GM18519 (cell line): ENCODE data around the gene INTS6.

Experiments
- ATAC-seq: cut with Tn5 transposase; IDR thresholded peaks from one replicate; pipeline ENCODE4 v1.9.1; 2021; ENCODE audit warnings: mild to moderate bottlenecking, moderate library complexity; ENCODE audit not compliant: unreplicated experiment, low FRiP score

INTS6 gene

DNA sequence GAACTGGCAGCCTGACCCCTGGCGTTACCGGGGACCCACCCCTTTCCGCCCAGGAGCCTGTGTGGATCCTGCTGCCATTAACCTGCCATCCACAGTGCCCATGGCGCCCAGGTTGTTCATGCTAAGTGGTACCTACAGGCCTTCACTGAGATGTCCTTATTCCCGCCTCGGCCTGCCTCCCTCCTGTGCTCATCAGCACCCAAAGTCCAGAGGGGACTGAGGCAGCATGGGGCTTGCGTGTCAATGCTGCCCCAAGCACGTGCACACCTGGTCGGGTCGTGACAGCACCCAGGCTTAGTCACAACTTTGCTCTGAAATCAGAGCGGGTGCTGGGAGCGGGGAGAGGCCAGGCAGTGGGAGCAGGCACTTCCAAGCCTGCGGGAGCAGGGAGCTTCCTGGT lies 3.7 kb upstream of the INTS6 start:
- ATAC-seq, result no peak

DNA sequence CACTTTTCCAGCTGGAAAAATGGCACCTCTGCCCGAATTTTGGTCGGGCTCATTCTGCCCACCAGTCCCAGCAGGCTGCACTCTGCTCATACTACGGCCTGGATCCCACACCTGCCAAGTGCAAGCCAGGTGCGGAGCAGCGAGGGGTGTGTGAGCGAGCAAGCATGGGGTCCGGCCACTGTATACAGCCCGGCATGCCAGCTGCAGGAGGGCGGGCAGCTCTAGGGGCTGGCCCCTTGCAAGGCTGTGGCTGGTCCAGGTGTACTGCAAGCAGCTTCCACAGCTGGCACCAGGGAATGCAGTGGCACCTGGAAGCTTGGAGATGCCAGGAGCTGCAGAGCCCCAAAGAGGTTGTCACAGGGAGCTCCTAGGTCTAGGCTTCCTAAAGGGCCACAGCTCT lies 2.7 kb upstream of the INTS6 start:
- no peak for ATAC-seq

DNA sequence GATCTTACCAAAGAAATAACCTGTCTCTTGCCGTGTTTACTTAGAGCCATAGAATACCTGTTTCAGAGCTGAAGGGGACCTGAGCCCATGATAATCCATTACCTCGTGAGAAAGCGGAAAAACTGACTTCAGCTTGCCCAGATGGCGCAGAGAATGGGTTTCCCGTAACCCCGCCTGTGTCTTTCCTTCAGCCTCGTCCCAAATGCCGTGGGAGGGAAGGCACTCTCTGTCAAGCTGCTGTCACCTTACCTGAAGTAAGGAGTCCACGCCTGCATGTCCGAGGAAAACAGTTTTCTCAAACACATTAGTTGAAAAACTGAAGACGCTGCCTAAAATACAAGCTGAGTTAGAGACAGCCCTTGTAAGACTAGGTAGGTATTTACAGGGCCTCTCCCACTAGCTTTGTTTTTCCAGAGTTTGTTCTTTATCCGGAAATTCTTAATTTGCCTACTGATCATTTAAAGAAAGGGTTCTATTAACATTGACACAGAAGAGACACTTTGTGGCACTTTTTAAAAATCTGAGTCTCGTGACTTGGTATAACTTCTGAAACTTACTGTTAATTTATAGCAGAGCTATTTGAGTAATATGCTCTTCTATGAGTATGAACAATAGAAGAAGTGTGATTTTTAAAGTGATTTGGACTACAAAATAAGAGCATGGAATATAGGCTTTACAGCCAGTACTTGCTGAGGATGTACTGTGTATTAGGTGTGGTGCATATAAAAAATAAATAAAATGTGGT lies 1.3 kb upstream of the INTS6 start:
- ATAC-seq, result no peak

DNA sequence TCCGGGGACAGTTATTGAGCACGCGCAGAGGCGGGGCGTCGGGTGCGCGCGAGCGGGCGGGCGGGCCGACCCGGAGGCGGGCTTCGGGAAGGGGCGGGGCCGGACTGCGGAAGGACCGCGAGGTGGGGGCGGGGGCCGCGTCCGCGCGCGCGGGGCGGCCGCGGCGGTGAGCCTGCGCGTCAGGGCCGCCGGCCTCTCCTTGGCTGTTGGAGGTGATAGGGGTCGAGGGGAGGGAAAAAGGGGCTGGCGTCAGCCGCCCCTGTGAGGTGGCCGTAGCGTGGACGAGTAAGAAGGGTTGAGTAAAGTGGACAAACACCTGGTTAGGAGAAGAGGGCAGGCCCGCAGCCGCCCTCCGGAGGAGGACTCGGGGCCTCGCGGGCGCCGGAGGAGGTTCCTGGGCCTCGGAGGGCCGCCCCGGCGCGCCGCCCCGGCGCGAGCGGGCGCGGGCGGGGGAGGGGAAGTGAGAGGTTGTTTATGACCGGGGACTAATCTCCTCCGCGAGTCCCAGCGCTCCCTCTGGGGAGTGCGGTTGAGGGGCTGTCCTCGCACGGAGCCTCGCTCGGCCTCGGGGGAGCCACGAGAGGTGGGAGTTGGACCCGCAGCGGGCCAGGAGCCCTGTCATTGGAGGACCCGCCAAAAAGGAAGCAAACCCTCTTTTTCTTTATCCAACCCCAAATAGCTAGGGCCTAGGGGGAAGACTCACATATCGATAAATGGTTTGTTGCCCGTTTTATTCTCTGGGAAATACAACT lies 547 bp upstream of the INTS6 start:
- ATAC-seq, result peak; percentile 32

DNA sequence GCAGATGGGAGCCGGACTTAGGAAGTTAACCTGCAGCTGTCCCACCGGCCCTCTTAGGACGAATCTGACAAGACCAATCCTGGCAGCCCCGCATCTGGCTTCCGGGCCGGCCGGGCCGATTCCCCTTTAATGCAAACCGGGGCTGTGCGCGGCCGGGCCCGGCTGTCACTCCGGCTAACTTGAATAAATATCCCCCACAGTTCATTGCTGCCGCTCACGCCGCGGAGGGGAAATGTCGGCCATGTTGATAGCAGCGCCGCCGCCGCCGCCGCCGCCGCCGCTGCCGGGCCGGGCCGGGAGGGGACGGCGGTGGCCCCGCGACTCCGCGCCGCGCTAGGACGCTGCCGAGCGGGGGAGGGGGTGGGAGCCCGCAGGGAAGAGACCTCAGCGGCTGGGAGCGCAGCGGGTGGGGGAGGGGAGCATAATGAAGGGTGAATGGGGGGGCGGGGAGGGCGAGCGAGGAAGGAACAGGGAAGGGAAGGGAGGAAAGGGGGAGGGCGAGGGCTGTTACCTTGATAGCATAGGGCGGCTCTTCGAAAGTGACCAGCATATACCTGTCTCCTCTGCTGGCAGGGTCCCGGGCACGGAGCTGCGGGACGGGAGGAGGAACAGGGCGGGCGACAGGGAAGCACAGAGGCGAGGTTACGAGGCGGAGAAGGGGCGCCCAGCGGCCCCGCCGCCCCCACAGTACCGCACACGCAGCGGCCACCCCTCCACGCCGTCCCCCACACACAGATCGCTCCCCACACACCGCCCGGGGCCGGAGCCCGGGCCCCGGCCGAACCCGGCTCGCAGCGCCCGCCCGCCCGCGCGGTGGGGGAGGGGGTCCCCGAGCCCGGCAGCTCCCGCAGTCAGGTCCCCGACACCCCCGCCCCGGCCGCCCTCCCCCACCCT lies 1.1 kb downstream of the INTS6 start:
- ATAC-seq, result peak; percentile 28

DNA sequence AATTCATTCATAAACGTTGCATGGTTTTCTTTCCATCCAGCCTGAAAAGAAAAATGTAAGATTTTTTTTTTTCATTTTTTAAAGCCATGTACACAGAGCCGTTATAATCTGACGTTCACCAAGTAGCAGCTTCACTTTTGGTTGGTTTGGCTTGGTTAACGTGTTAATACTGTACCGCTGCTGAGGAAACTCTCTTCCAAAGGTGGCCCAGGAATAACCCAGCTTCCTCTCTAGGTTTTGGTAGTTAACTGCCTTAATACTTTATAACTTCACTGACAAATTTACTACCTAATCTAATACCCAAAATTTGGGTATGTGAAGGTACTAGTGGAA lies 1.7 kb downstream of the INTS6 start:
- no peak for ATAC-seq

DNA sequence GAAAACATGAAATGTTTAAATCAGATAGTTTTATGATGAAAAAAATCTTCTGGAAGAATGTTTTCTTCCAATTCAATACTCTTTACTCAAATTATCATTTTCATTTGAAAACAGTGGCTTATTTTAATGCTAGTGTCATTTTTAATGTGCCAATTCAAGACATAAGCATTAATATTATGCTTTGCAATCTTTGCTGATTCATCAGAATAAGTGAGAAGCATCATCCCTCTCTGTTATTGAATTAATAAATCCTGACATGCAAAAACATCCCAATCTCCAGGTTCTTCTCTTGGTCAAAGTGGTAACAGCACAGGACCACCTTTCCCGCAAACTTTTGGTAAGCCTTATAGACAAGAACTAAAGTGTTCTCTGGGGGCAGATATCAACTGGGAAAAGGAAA lies 3.8 kb downstream of the INTS6 start:
- ATAC-seq, result no peak

DNA sequence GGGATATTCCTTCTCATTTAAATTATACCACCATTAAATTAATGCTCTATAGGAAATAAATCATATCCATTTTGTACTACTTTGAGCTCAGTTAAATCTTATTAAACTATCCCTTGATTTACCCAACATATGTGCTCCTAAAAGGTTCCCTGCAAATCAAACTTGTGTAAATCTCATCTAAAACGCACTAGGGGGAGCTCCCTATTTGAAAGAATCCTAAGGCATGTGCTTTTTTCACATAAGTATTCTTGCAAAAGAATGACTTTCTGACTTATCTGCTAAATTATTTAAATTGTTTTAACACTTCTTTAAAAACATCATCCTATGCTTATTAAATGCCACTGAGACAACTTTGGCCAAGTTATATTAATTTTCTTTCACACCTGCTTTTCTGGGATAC lies 7.9 kb downstream of the INTS6 start:
- ATAC-seq, result no peak

DNA sequence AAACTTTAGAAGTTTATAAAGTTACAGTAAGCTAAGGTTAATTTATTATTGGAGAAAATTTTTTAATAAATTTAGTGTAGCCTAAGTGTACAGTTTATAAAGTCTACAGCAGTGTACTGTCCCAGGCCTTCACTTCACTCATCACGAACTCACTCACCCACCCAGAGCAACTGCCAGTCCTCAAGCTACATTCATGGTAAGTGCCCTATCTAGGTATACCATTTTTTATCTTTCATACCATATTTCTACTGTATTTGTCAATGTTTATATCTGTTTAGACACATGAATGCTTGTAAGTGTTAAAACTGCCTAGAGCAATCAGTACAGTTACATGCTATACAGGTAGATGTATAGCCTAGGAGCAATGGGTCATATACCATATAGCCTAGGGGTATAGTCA lies 12.5 kb downstream of the INTS6 start:
- no peak for ATAC-seq

DNA sequence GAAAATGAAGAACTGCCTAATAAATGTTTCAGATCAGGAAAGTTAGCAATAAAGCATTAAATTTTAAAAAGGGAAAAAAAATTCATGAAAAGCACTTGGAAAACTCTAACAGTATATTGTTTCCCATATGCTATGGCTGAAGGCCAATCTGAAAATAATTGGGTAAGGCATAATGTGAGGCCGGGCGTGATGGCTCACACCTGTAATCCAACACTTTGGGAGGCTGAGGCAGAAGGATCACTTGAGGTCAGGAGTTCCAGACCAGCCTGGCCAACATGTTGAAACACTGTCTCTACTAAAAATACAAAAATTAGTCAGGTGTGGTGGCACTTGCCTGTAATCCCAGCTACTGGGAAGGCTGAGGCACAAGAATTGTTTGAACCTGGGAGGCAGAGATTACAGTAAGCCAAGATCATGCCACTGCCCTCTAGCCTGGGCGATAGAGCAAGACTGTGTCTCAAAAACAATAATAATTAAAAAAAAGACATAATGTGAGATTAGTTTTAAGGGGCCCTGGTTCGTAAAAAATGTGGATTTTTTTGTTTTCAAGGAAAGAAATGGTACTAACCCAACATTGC lies 15.2 kb downstream of the INTS6 start:
- ATAC-seq, result no peak

DNA sequence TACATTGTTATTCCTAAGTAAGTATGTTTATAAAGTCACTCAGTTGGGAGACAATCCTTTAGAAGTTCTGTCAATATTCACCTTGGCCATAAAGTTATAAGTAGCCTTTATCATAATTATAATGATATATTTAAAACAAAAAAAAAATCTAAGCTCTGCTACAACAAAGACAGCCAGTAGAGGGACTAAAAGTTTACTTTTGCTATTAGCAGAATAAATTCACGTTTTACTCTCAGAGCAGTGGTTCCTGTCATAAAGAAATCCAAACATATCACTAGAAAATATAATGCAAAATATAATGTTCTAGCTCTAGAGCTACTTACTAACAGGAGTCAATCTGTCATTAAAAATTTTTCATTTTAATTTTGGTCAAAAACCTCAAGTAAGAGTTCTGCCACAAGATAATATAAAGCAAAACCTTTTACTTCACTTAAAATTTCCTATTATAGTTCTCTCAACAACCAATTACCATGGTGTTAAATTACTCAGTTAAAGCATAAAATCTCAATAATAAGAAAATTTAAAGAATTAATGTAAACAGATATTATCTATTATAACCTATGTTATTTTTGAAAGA lies 17.7 kb downstream of the INTS6 start:
- ATAC-seq, result no peak

DNA sequence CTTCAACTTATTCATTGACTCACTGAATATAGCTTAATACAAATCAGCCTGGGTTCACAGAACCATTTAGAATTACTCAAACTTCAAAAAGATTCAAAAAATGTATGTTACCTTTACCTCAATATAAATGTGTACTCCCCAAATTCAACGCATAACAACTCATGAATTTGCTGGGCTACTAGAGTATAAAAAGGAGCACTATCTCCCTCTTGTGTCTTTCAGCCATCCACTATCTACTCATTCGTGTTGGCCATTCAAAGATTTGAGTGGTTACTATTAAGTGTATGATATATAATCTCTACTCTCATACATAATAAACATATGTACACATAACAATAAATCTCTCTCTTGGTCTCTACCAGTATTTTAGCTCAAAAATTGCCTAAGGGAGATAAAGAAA lies 20.3 kb downstream of the INTS6 start:
- ATAC-seq, result no peak

DNA sequence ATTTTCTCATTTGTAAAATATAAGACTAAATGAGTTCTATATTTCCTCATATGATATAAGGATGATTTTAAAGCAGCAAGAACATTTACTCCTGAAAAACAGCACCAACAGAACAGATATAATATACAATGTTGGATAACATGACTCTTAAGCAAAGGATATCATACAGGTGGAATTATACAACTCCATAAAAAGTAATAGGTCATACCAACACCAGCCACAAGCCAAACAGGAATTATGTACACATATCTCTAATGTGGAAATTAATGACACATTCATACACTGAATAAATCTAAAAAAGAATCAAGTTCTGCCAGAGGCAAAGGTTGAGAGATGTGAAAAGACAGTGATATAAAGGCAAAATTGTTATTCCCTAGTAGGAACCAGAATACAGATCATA lies 25.9 kb downstream of the INTS6 start:
- ATAC-seq, result no peak

DNA sequence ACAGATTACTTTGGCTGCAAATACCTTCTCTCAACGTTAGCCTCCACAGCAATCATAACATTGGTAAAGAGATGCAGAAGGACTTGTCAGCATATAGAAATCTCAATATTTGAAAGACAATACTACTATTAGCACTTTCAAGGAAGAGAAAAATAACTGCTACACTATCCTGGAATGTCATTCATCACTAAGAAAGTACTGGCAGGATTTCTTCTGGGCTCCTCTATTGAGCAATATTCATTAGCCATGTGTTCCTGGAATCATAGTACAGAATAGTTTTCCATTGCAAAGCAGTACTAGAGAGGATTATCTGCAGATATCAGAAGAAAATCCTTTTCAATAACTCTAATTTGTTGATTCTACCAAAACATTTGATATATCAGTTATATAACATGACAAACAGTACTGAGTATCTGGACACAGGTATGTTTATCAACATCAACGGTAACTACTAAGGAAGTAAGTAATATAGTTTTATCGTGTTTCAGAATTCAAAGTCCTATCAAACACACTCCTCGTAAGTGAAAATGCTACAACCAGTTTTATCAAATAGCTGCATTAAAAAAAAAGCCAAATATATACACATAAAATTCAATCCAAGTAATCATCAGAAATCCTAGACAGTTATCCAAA lies 27.3 kb downstream of the INTS6 start:
- ATAC-seq, result no peak

DNA sequence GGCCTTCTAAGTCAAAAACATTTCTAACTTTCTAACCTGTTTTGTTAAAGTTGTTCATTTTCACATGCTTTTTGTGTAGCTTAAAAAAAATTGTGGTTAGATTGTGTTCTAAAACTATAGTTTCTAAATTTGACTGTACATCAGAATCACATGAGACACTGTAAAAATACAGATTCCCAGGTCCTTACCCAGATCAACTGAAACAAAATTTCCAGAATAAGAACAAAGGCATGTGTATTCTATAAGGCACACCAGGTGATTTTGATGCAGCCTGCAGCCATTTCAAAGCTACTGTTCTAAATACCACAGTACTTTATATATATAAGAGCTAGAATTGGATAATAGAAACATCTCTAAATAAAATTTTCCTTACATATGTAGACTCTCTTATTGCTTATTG lies 29.1 kb downstream of the INTS6 start:
- no peak for ATAC-seq

DNA sequence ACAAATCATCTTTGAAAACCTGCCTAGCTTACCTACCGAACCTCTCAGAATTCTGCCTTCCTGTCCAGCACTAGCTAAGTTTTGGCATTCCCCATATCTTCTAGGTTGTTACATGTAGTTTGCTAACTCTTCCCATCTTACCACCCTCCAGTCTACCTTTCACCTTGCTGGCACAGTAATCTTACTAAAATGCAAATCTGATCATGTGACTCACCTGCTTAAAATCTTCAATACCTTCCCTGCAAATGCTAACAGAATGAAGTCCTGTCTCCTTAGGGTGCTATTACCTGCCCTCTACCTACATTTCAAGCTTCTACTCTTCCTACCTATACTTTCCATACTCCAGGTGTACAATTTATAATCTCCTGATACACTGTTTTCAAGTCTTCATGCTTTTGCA lies 30.4 kb downstream of the INTS6 start:
- ATAC-seq, result no peak

DNA sequence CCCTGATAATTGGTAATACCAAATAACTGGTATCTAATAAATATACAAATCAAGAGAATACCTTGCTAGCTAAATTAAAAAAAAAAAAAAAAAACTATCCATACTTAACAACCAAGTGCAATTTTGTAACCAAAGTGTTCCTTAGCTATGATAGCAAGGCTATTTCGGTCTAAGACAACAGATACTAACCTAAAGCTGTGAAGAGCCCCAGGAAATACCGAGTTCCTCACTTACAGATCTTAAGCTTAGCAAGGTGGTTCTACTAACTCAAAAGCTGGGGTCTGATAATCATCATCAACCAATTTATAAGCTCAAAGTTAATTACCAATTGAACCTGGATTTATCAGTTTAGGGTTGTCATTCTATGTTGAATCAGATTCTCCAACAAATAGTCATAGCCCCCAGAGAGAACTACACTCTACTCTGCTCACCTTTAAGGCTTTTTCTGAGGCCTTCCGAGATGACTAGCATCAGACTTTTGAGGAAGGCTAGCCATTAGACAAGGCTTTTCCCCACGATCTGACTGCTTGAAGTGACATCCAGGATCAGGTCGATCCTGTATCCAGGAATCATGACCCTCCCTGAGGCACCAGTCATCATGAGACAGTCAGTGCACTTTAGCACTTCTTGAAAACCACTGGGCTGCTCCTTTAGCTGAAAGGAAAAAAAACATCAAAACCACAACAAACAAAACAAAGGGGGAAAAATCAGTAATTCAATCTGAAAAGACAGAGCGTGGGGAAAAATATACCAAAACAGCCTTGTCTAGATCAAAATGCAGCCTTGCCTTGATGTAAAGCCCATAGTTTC lies 31.9 kb downstream of the INTS6 start:
- no peak for ATAC-seq

DNA sequence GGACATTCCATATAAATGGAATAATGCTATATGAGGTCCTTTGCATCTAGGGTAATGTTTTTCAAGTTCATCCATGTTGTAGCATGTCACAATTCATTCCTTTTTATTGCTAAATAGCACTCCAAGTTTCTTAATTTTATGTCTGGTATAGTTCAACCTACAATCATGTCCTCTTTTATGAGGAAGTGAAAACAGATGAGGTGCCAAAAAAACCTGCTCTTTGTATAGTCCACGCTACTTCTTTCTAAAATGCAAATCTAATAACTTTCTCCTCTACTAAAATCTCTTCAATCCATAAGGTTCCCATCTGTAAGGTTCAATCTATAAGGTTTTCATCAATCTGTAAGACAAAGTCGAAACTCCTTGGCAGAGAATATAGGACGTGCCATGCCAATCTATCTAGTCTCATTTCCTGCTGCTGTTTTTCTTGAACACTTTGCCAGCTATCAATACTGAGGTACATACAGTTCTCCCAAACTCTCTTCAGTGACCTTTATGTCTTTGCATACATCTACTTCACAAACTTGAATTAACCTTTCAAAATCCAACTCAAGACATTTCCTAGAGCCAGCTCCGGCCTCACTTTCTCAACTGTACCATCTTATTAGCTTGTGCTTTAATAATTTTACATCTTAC lies 33.7 kb downstream of the INTS6 start:
- ATAC-seq, result no peak

DNA sequence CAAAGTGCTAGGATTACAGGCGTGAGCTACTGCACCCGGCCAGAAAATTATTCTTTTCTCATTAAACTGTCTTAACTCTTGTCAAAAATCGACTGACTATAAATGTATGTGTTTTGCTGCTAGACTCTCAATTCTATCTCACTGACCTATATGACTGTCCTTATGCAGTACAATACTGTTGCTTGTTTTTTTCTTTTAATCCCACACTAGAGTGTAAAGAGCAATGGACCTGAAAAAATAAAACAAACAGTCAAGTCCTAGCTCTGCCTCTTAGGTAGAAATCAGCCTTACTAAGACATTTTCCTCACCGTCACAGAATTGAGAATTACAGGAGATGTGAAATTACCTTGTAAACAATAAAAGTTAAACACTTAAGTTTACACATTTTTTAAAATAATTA lies 35.1 kb downstream of the INTS6 start:
- no peak for ATAC-seq
